Neural cell (in vitro differentiated cells): ENCODE measurements around the gene IPO13. TPM values are rescaled to one million over a fixed set of nuclear protein-coding genes. Genes with fewer than 3 reads are reported as not detected.
A peak's percentile ranks its signal among the peaks of the same experiment; 100 is the strongest.

Experiments
- H2AFZ ChIP-seq: fragments of 200-600, 300-800 bp; sonication (generic), shearing (Covaris generic); 2 replicates; pipeline ENCODE4 v1.6.0; 2014; ENCODE audit warnings: low read depth, mild to moderate bottlenecking, antibody characterized with exemption, low read length, moderate library complexity
- H3F3A ChIP-seq: fragments of 200-600 bp; shearing (Covaris generic); 2 replicates; pipeline ENCODE4 v1.6.1; 2016; ENCODE audit warnings: mild to moderate bottlenecking, moderate library complexity, mixed read lengths, antibody characterized with exemption, low read length; ENCODE audit not compliant: insufficient read depth, poor library complexity, severe bottlenecking
- H3K27ac ChIP-seq: fragments of 200-600, 300-800 bp; sonication (generic), shearing (Covaris generic); 2 replicates; pipeline ENCODE4 v1.5.1; 2014; ENCODE audit warnings: mild to moderate bottlenecking, low read length, moderate library complexity
- H3K27me3 ChIP-seq: fragments of 300-800, 200-600 bp; sonication (generic), shearing (Covaris generic); 2 replicates; pipeline ENCODE4 v1.6.0; 2014; ENCODE audit warnings: mild to moderate bottlenecking, low read depth, low read length, moderate library complexity; ENCODE audit not compliant: insufficient read depth
- H3K36me3 ChIP-seq: fragments of 300-800, 200-600 bp; sonication (generic), shearing (Covaris generic); 2 replicates; pipeline ENCODE4 v1.5.1; 2014; ENCODE audit warnings: mild to moderate bottlenecking, antibody characterized with exemption, low read length, moderate library complexity; ENCODE audit not compliant: insufficient read depth
- H3K4me2 ChIP-seq: fragments of 300-800, 200-600 bp; sonication (generic), shearing (Covaris generic); 2 replicates; pipeline ENCODE4 v1.6.0; 2014; ENCODE audit warnings: mild to moderate bottlenecking, low read length
- H3K4me3 ChIP-seq: fragments of 300-800, 200-600 bp; sonication (generic), shearing (Covaris generic); 2 replicates; pipeline ENCODE4 v1.5.1; 2014; ENCODE audit warnings: mild to moderate bottlenecking, low read length, moderate library complexity
- H3K79me2 ChIP-seq: fragments of 200-600 bp; shearing (Covaris generic); replicated peaks from 2 replicates; pipeline ENCODE4 v1.6.0; 2014; ENCODE audit warnings: mild to moderate bottlenecking, low read length, moderate library complexity; ENCODE audit not compliant: insufficient read depth
- H3K9ac ChIP-seq: fragments of 300-800, 200-600 bp; sonication (generic), shearing (Covaris generic); 2 replicates; pipeline ENCODE4 v1.6.1; 2016; ENCODE audit warnings: mild to moderate bottlenecking, low read length, mixed read lengths
- H3K9me2 ChIP-seq: fragments of 200-600 bp; shearing (Covaris generic); 2 replicates; pipeline ENCODE4 v1.6.1; 2016; ENCODE audit warnings: mild to moderate bottlenecking, low read length, mixed read lengths; ENCODE audit not compliant: insufficient read depth
- H3K9me3 ChIP-seq: fragments of 200-600, 300-800 bp; sonication (generic), shearing (Covaris generic); 2 replicates; pipeline ENCODE4 v1.6.1; 2016; ENCODE audit warnings: mild to moderate bottlenecking, mixed run types, low read length, moderate library complexity, mixed read lengths
- H4K20me1 ChIP-seq: fragments of 200-600 bp; shearing (Covaris generic); 2 replicates; pipeline ENCODE4 v1.6.1; 2016; ENCODE audit warnings: mild to moderate bottlenecking, mixed run types; ENCODE audit not compliant: insufficient read depth
- EP300 ChIP-seq: fragments of 450-650 bp; conservative IDR thresholded peaks from 2 replicates; pipeline ENCODE4 v1.6.1; 2014; ENCODE audit warnings: antibody characterized with exemption, mild to moderate bottlenecking, moderate library complexity; ENCODE audit not compliant: poor library complexity, severe bottlenecking
- EZH2 ChIP-seq: fragments of 200-600, 300-800 bp; shearing (Covaris generic), sonication (generic); IDR thresholded peaks from 2 replicates; pipeline ENCODE4 v1.6.1; 2014; ENCODE audit warnings: antibody characterized with exemption, low read length, borderline replicate concordance, mild to moderate bottlenecking; ENCODE audit not compliant: insufficient read depth, poor library complexity, severe bottlenecking
- MXI1 ChIP-seq: fragments of 450-650 bp; conservative IDR thresholded peaks from 2 replicates; pipeline ENCODE4 v1.6.1; 2014; ENCODE audit warnings: antibody characterized with exemption, mild to moderate bottlenecking; ENCODE audit not compliant: poor library complexity, severe bottlenecking
- POLR2AphosphoS5 ChIP-seq: IDR thresholded peaks from 2 replicates; pipeline ENCODE4 v1.6.1; 2012
- RAD21 ChIP-seq: fragments of 450-650 bp; conservative IDR thresholded peaks from 2 replicates; pipeline ENCODE4 v1.6.1; 2014; ENCODE audit warnings: antibody characterized with exemption, mild to moderate bottlenecking, moderate library complexity
- SMC3 ChIP-seq: fragments of 450-650 bp; conservative IDR thresholded peaks from 2 replicates; pipeline ENCODE4 v1.6.1; 2014; ENCODE audit warnings: antibody characterized with exemption, mild to moderate bottlenecking, moderate library complexity; ENCODE audit not compliant: poor library complexity
- TAF1 ChIP-seq: IDR thresholded peaks from 2 replicates; pipeline ENCODE4 v1.6.1; 2012; ENCODE audit warnings: low read depth
- polyA plus RNA-seq: library from polyadenylated mRNA; depleted of rRNA; stranded (reverse); fragments of >200 nt; gene quantifications from 2 replicates; pipeline ENCODE4 v1.2.3, GENCODE V29; 2014
- TF ChIP-seq, protein P1 (sequence below): fragments of 450-650 bp; IDR thresholded peaks from 2 replicates; pipeline ENCODE4 v1.5.1; 2014; ENCODE audit warnings: antibody characterized with exemption, mild to moderate bottlenecking, moderate library complexity; ENCODE audit not compliant: poor library complexity, severe bottlenecking
- TF ChIP-seq, protein P2 (sequence below): IDR thresholded peaks from 2 replicates; pipeline ENCODE4 v1.6.1; 2012; ENCODE audit warnings: borderline replicate concordance

Gene IPO13
- polyA plus RNA-seq, 1 donor from 2014 or later: 29.8 TPM

GRCh38 chr1:43944860-43945259, 1.9 kb upstream of the IPO13 start:
- H3K9ac ChIP-seq: no peak overlapping the region
- H4K20me1 ChIP-seq: no peaks in the 10 kb centered on the region
- H3F3A ChIP-seq: no peaks in the 10 kb centered on the region
- TF ChIP-seq POLR2AphosphoS5 (no peak), RAD21 (no peak), EZH2 (no peak), SMC3 (no peak), EP300 (no peak), TAF1 (no peak), MXI1 (no peak)
- TF ChIP-seq, protein P1, sequence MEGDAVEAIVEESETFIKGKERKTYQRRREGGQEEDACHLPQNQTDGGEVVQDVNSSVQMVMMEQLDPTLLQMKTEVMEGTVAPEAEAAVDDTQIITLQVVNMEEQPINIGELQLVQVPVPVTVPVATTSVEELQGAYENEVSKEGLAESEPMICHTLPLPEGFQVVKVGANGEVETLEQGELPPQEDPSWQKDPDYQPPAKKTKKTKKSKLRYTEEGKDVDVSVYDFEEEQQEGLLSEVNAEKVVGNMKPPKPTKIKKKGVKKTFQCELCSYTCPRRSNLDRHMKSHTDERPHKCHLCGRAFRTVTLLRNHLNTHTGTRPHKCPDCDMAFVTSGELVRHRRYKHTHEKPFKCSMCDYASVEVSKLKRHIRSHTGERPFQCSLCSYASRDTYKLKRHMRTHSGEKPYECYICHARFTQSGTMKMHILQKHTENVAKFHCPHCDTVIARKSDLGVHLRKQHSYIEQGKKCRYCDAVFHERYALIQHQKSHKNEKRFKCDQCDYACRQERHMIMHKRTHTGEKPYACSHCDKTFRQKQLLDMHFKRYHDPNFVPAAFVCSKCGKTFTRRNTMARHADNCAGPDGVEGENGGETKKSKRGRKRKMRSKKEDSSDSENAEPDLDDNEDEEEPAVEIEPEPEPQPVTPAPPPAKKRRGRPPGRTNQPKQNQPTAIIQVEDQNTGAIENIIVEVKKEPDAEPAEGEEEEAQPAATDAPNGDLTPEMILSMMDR: no peak
- TF ChIP-seq, protein P2, sequence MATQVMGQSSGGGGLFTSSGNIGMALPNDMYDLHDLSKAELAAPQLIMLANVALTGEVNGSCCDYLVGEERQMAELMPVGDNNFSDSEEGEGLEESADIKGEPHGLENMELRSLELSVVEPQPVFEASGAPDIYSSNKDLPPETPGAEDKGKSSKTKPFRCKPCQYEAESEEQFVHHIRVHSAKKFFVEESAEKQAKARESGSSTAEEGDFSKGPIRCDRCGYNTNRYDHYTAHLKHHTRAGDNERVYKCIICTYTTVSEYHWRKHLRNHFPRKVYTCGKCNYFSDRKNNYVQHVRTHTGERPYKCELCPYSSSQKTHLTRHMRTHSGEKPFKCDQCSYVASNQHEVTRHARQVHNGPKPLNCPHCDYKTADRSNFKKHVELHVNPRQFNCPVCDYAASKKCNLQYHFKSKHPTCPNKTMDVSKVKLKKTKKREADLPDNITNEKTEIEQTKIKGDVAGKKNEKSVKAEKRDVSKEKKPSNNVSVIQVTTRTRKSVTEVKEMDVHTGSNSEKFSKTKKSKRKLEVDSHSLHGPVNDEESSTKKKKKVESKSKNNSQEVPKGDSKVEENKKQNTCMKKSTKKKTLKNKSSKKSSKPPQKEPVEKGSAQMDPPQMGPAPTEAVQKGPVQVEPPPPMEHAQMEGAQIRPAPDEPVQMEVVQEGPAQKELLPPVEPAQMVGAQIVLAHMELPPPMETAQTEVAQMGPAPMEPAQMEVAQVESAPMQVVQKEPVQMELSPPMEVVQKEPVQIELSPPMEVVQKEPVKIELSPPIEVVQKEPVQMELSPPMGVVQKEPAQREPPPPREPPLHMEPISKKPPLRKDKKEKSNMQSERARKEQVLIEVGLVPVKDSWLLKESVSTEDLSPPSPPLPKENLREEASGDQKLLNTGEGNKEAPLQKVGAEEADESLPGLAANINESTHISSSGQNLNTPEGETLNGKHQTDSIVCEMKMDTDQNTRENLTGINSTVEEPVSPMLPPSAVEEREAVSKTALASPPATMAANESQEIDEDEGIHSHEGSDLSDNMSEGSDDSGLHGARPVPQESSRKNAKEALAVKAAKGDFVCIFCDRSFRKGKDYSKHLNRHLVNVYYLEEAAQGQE: no peak
- no peak overlapping the region for H3K4me2 ChIP-seq
- peaks cover 20% of the 10 kb centered on the region for H3K79me2 ChIP-seq
- H3K36me3 ChIP-seq: no peaks in the 10 kb centered on the region
- no peaks in the 10 kb centered on the region for H3K9me2 ChIP-seq
- H3K9me3 ChIP-seq: no peaks in the 10 kb centered on the region
- H2AFZ ChIP-seq: no peak overlapping the region
- no peak overlapping the region for H3K4me3 ChIP-seq
- H3K27ac ChIP-seq: no peak overlapping the region
- H3K27me3 ChIP-seq: no peaks in the 10 kb centered on the region

- Histone ChIP-seq H3K9me2 (no peaks in the 10 kb centered on the region), H3K79me2 (peaks cover 27% of the 10 kb centered on the region), H3K4me2 (peak overlapping the region; percentile 85), H3K4me3 (peak overlapping the region; percentile 78), H3K36me3 (no peaks in the 10 kb centered on the region), H3K27ac (peak overlapping the region; percentile 74), H2AFZ (peak overlapping the region; percentile 81), H3K9ac (peak overlapping the region; percentile 89), H3K9me3 (no peaks in the 10 kb centered on the region), H3K27me3 (no peaks in the 10 kb centered on the region), H3F3A (no peaks in the 10 kb centered on the region), H4K20me1 (no peaks in the 10 kb centered on the region)
- TF ChIP-seq EZH2 (no peak), MXI1 (no peak)
- TF ChIP-seq, protein P2: no peak
Measured at GRCh38 chr1:43945674-43946235, 995 bp upstream of the IPO13 start.
